Vagina (tissue), 2 donors: ENCODE results near the gene GTF2IRD1.

Experiments used
- CTCF ChIP-seq, 3 experiments: fragments of 450-650 bp in 2 of 3; fragments of 200-600 bp in 1 of 3; sonication (generic) in 1 of 3; IDR thresholded peaks; one replicate each; pipeline ENCODE4 v1.5.1; 2017 to 2019; ENCODE audit warnings: antibody characterized with exemption in 3 of 3, mild to moderate bottlenecking in 2 of 3, moderate library complexity in 2 of 3
- POLR2A ChIP-seq, 2 donors: fragments of 450-650 bp; IDR thresholded peaks; one replicate each; pipeline ENCODE4 v1.6.1; 2017; ENCODE audit warnings: antibody characterized with exemption in 2 of 2, mild to moderate bottlenecking in 2 of 2, moderate library complexity in 2 of 2
- POLR2AphosphoS5 ChIP-seq, 2 donors: sonication (generic); formaldehyde crosslinking; IDR thresholded peaks; one replicate each; pipeline ENCODE4 v1.9.0; 2017; ENCODE audit warnings: antibody characterized with exemption in 2 of 2, mild to moderate bottlenecking in 2 of 2, low read depth in 1 of 2; ENCODE audit not compliant: insufficient read depth in 1 of 2

GRCh38 chr7:74404741-74405140 lies 49.0 kb upstream of the GTF2IRD1 start:
- TF ChIP-seq CTCF (IDR thresholded peaks at IDR 0.05): no peak
- no peak for TF ChIP-seq POLR2AphosphoS5 (IDR thresholded peaks at IDR 0.05; ENCODE audit: insufficient read depth in 1 of 2, low read depth in 1 of 2)
- TF ChIP-seq POLR2A (IDR thresholded peaks at IDR 0.05): no peak
